CD4-positive, alpha-beta T cell treated with Interleukin-15 for 4 hours (primary cell): Measurements from ENCODE around the gene LMF2.

Experiments
- DNase-seq: peaks from one replicate; pipeline ENCODE4 v3.0.0-alpha.2; 2020; ENCODE audit warnings: low spot score

The LMF2 gene

GRCh38 chr22:50504369-50505211 is 2.9 kb downstream of the LMF2 start:
- no peak for DNase-seq

GRCh38 chr22:50503475-50504145 is 3.9 kb downstream of the LMF2 start:
- DNase-seq, result no peak

GRCh38 chr22:50502628-50503474 is 4.7 kb downstream of the LMF2 start:
- no peak for DNase-seq

DNA sequence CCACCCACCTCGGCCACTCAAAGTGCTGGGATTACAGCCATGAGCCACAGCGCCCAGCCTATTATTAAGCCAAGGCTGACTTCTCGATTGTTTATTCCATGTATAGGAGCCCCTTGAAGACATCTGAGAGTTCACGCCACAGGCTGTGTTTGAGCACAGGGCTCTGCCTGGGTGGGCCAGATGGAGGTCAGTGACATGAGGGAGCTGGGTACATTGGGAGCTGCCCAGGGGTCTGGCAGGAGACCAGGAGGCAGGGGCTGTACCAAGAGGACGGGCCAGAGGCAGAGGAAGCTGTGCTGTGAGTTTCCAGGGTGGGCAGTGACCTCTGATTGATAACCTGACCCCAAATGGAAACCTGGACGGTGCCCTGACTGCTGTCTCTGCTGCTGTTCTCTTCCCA is 5.4 kb downstream of the LMF2 start:
- DNase-seq, result no peak

GRCh38 chr22:50500452-50500851 is 7.0 kb downstream of the LMF2 start:
- DNase-seq, result no peak

- peak; percentile 80 for DNase-seq
Observed at GRCh38 chr22:50498322-50498890, 9.1 kb downstream of the LMF2 start.

DNA sequence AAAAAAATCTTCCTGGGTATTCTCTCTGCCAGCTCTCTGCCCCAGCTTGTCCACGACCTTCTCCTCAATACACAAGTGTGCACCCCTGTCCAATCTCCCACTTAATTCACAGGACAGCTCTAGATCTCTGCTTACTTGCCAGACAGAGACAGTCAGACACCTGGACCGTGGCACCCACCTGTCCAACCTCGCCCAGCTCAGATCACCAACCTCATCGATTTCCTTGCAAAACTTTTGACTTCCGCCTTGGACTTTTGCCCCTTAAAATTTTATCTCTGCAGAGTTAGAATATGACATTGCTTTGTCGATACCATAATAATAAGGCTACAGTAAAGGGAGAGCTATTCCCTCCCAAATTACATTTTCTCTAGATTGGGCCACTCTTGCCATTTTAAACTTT is 10.4 kb downstream of the LMF2 start:
- no peak for DNase-seq

DNA sequence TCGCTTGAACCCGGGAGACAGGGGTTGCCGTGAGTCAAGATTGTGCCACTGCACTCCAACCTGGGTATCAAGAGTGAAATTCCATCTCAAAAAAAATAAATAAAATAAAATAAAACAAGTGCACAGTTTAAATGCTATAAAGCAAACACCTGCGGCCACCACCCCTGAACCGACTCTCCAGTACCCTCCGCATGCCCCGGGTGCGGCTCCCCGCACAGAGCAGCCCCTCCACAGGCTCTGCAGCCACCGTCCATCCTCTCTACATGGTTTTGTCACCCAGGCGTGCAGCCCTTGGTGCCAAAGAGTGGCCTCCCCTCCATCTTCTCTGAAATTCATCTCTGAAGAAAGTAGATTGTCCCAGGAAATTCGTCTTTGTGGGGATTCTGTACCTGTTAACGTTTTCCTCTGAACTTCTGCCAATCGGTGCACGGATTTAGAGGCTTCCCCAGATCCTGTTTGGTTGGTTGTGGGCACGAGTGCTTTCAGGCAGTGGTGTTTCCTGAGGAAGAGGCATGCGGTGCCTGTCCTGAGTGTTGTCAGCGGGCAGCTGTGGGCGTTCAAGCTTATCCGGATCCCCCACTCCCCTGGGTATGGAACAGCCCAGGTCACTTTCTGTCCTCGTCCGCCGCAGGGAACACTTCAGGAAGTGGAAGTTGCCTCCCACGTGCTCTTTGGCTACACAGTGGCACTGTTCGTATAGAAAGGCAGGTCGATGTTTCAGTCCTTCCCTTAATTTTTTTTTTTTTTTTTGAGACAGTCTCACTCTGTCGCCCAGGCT is 16.8 kb downstream of the LMF2 start:
- no peak for DNase-seq

DNA sequence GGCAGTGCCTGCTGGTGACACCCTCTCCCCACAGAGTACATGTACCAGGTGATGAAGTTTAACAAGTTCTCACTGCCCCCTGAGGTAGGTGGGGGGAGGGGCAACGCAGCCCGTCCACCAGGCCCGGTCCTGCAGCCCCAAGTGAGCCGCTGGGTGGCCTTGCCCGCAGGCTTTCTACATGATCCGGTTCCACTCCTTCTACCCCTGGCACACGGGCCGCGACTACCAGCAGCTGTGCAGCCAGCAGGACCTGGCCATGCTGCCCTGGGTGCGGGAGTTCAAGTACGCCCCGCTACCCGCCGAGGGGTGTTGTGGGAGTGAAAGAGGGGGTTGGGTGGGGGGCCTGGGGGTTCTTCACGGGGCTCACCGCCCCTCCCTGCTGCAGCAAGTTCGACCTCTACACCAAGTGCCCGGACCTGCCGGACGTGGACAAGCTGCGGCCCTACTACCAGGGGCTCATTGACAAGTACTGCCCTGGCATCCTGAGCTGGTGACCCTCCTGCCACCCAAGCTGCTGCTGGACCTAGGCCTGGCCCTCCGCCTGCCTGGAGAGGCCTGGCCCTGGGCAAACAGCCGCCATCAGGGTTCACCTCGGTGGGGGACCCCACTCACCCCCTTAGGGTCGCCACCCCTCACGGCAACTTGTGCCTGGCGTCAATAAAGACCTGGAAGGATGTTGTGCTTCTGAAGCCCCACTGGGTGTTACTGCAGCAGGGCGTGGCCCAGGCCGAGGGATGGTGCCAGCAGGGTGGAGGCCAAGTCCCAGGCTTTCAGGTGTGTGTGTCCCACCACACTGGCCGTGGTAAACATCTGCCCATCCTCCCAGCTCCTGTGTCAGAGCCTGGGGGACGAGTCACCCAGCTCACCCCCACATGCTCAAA is 17.9 kb downstream of the LMF2 start:
- no peak for DNase-seq

DNA sequence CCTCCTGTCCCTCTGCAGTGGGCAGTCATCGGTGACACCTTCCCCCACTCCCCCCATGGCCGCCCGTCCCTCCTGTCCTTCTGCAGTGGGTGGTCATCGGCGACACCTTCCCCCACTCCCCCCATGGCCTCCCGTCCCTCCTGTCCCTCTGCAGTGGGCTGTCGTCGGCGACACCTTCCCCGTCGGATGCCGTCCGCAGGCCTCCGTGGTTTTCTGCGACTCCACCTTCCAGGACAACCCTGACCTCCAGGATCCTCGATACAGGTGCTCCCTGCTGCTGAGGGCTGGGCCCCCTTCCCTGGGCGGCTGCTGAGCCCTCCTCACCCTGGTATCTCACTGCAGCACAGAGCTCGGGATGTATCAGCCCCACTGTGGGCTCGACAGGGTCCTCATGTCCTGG is 18.6 kb downstream of the LMF2 start:
- no peak for DNase-seq

GRCh38 chr22:50488006-50488677 is 19.4 kb downstream of the LMF2 start:
- DNase-seq, result no peak

DNA sequence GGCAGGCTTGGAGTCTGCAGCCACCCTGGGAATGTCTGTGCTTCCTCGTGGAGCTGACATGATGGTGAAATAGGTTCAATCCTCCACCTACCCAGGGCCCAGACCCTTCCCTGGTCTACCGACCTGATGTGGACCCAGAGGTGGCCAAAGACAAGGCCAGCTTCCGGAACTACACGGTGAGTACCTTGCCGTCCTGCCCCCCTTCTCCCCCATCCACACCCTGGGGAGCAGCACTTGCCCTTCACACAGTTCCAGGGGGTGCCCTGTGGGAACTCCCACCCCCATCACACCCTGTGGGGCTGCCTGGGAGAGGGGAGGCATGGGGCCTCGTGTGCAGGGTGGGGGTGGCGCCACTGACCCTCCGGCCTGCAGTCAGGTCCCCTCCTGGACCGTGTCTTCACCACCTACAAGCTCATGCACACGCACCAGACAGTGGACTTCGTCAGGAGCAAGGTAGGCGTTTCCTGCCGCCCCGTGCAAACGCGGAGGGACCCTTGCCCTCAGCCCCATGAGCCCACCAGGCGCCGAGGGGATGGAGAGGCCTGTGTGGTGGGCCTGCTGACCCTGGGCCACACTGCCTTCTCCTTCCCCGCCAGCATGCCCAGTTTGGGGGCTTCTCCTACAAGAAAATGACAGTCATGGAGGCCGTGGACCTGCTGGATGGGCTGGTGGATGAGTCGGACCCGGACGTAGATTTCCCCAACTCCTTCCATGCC is 20.1 kb downstream of the LMF2 start:
- DNase-seq, result no peak

GRCh38 chr22:50486561-50487289 is 20.8 kb downstream of the LMF2 start, which contains the start of gene MIOX:
Gene MIOX, plus strand, starts transcription at chr22:50486859. Its CDS starts 39 bp downstream, at chr22:50486898.
- DNase-seq, result no peak

DNA sequence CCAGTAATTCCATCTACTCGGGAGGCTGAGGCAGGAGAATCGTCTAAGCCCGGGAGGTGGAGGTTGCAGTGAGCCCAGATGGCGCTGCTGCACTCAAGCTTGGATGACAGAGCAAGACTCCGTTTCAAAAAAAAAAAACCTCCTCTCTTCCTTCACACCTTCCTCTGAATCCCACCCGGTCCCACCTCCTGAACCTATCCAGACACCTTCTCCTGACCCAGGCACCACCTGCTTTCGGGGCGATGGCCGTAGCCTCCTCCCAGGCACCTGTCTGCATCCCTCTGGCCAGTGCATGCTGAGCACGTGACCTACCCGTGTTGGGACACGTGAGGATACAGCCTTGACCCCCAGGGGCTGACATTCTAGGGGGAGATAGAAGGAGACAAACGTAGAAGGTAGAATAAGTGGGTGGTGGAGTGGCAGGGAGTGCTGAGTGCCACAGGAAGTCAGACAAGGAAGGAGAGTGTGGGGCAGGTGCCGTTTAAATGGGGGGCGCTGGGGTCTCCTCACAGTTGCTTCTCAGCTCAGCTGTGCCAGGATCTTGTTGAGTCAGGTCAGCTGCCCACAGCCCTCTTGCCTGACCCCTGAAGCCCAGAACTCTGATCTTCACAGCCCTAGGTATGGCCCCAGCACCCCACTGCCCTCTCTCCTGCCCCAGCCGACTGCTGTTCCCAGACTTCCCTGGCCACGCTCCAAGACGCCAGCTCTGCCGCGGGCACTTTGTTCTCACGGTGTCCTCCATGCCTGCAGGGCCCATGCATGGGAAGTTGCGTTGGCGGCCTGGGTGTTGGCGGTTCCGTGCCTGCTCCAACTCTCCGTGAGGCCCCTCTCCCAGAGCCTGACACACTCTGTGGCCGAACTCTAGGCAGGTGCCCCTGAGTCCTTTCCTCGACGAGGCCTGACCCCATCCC is 22.0 kb downstream of the LMF2 start:
- no peak for DNase-seq

DNA sequence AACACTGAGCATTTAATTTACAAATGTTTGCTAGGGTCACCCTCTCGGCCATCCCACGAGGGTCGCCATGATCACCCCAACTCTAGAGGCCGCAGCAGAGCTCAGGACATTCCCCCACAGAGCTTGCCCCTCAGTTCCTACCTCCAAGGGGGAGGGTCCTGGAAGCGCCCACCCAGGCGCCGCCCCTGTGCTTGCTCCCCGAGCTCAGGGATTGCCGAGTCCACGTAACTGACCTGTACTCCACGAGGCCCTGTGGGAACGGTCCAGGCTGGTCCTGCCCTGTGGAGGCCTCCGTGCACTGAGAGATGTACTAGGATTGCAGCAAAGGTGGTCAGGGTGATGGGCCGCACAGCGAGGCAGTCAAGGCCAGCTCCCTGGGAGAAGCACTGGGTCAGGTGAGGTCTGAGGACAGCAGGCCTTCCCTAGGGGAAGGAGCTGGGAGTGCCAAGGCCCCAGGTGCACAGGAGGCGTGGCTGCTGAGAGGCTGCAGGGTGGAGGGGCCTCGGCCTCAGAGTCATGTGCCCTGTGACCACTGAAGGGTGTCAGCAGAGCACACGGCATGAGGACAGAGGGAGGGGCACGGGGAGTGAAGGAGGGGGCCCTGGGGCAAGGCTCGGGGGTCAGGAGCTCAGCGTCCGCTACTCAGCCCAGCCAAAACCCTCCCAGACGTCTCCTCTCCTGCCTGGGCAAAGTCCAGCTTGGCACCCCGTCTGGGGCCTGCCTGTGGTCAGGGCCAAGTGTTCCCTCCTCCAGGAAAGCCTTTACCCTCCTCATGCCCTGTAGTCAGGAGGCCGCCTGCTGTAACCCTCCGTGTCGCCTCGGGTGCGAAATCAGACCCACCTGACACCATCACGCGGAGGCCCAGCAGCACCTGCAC is 23.3 kb downstream of the LMF2 start:
- DNase-seq, result no peak

GRCh38 chr22:50483556-50483955 is 23.9 kb downstream of the LMF2 start:
- DNase-seq, result no peak
